Measurements from ENCODE around the gene PLSCR2. TPM values are rescaled to one million over a fixed set of nuclear protein-coding genes. Genes with fewer than 3 reads are reported as not detected.

PLSCR2 gene
- total RNA-seq, 1 experiment from 2014 or later, result not detected

GRCh38 chr3:146496726-146497125 lies 27.4 kb upstream of the PLSCR2 start:
- Histone ChIP-seq H3K27me3 (replicated peaks; ENCODE audit: insufficient read depth, low read depth, low read length, poor library complexity) (no peaks in the 10 kb centered on the region), H3K4me1 (ENCODE audit: insufficient read depth, low read length, poor library complexity, severe bottlenecking) (peaks cover 13% of the 10 kb centered on the region), H3K4me3 (ENCODE audit: low read depth, low read length, poor library complexity, severe bottlenecking) (no peak overlapping the region), H3K9me3 (ENCODE audit: low read depth, low read length, poor library complexity, severe bottlenecking) (no peaks in the 10 kb centered on the region), H3K27ac (ENCODE audit: low read depth, low read length, poor library complexity, severe bottlenecking) (no peak overlapping the region), H3K36me3 (ENCODE audit: insufficient read depth, low read length, poor library complexity, severe bottlenecking) (no peaks in the 10 kb centered on the region)
- intact Hi-C loops (cut with micrococcal nuclease; ENCODE audit: unreplicated experiment), result no loop called here
- TF ChIP-seq CTCF (conservative IDR thresholded peaks at IDR 0.05; ENCODE audit: low read depth, low read length), result no peak
- TF ChIP-seq EZH2 (IDR thresholded peaks at IDR 0.05; ENCODE audit: borderline replicate concordance, low read depth, low read length, poor library complexity, severe bottlenecking), result no peak
- no TSS peak for BruUV-seq (replicated peaks)
- no peak for DNase-seq (ENCODE audit: low spot score)
- CTCF ChIA-PET, result no interaction called here
- POLR2A ChIA-PET (ENCODE audit: low non-redundant PET), result no interaction called here

- TF ChIP-seq CTCF (conservative IDR thresholded peaks at IDR 0.05; ENCODE audit: low read depth, low read length), result no peak
- no peak for TF ChIP-seq EZH2 (IDR thresholded peaks at IDR 0.05; ENCODE audit: borderline replicate concordance, low read depth, low read length, poor library complexity, severe bottlenecking)
- no peak overlapping the region for H3K4me3 ChIP-seq (ENCODE audit: low read depth, low read length, poor library complexity, severe bottlenecking)
- BruUV-seq (replicated peaks), result no TSS peak
- H3K27me3 ChIP-seq (replicated peaks; ENCODE audit: insufficient read depth, low read depth, low read length, poor library complexity), result no peaks in the 10 kb centered on the region
- H3K36me3 ChIP-seq (ENCODE audit: insufficient read depth, low read length, poor library complexity, severe bottlenecking), result no peaks in the 10 kb centered on the region
- ChIA-PET CTCF (no interaction called here), POLR2A (ENCODE audit: low non-redundant PET) (no interaction called here)
- H3K4me1 ChIP-seq (ENCODE audit: insufficient read depth, low read length, poor library complexity, severe bottlenecking), result peaks cover 13% of the 10 kb centered on the region
- intact Hi-C loops (cut with micrococcal nuclease; ENCODE audit: unreplicated experiment), result no loop called here
- no peak overlapping the region for H3K27ac ChIP-seq (ENCODE audit: low read depth, low read length, poor library complexity, severe bottlenecking)
- no peaks in the 10 kb centered on the region for H3K9me3 ChIP-seq (ENCODE audit: low read depth, low read length, poor library complexity, severe bottlenecking)
- no peak for DNase-seq (ENCODE audit: low spot score)
These were observed 26.9 kb upstream of the PLSCR2 start for GRCh38 chr3:146496251-146496650.

- Histone ChIP-seq H3K4me1 (ENCODE audit: insufficient read depth, low read length, poor library complexity, severe bottlenecking) (peaks cover 13% of the 10 kb centered on the region), H3K9me3 (ENCODE audit: low read depth, low read length, poor library complexity, severe bottlenecking) (no peaks in the 10 kb centered on the region), H3K27me3 (replicated peaks; ENCODE audit: insufficient read depth, low read depth, low read length, poor library complexity) (no peaks in the 10 kb centered on the region), H3K4me3 (ENCODE audit: low read depth, low read length, poor library complexity, severe bottlenecking) (no peak overlapping the region), H3K36me3 (ENCODE audit: insufficient read depth, low read length, poor library complexity, severe bottlenecking) (no peaks in the 10 kb centered on the region), H3K27ac (ENCODE audit: low read depth, low read length, poor library complexity, severe bottlenecking) (peak overlapping the region; percentile 9)
- CTCF ChIA-PET, result no interaction called here
- intact Hi-C loops (cut with micrococcal nuclease; ENCODE audit: unreplicated experiment), result no loop called here
- no peak for DNase-seq (ENCODE audit: low spot score)
- no peak for TF ChIP-seq EZH2 (IDR thresholded peaks at IDR 0.05; ENCODE audit: borderline replicate concordance, low read depth, low read length, poor library complexity, severe bottlenecking)
- TF ChIP-seq CTCF (conservative IDR thresholded peaks at IDR 0.05; ENCODE audit: low read depth, low read length), result no peak
- POLR2A ChIA-PET (ENCODE audit: low non-redundant PET), result no interaction called here
- BruUV-seq (replicated peaks), result no TSS peak
These were observed 24.4 kb upstream of the PLSCR2 start for GRCh38 chr3:146493761-146494160.
